Duodenal mucosa (tissue), 2 donors: ENCODE measurements around the gene FGR.

Experiments used
- H3K27ac ChIP-seq: one replicate; pipeline ENCODE4 v1.7.0; 2013; ENCODE audit warnings: low read depth, low read length
- H3K27me3 ChIP-seq, 2 donors: one replicate each; pipeline ENCODE4 v1.7.0; 2013; ENCODE audit warnings: low read length in 2 of 2, control low read depth in 1 of 2; ENCODE audit not compliant: insufficient read depth in 2 of 2, control insufficient read depth in 1 of 2
- H3K36me3 ChIP-seq, 2 donors: one replicate each; pipeline ENCODE4 v1.7.0; 2013; ENCODE audit warnings: low read length in 2 of 2, control low read depth in 1 of 2; ENCODE audit not compliant: insufficient read depth in 2 of 2, control insufficient read depth in 1 of 2
- H3K4me1 ChIP-seq, 2 donors: one replicate each; pipeline ENCODE4 v1.7.0; 2013; ENCODE audit warnings: low read length in 2 of 2, control low read depth in 1 of 2; ENCODE audit not compliant: insufficient read depth in 2 of 2, control insufficient read depth in 1 of 2
- H3K4me3 ChIP-seq, 2 donors: one replicate each; pipeline ENCODE4 v1.7.0; 2013; ENCODE audit warnings: low read length in 2 of 2, low read depth in 1 of 2
- H3K9ac ChIP-seq, 2 donors: one replicate each; pipeline ENCODE4 v1.7.0; 2013; ENCODE audit warnings: low read length in 2 of 2, low read depth in 1 of 2
- H3K9me3 ChIP-seq, 2 donors: one replicate each; pipeline ENCODE4 v1.7.0; 2013; ENCODE audit warnings: low read length in 2 of 2, control low read depth in 1 of 2; ENCODE audit not compliant: control insufficient read depth in 1 of 2

The FGR gene

GRCh38 chr1:27606708-27607238 lies 28.2 kb downstream of the FGR start:
- H3K27ac ChIP-seq, result no peak overlapping the region
- no peak overlapping the region for H3K9ac ChIP-seq
- no peaks in the 10 kb centered on the region for H3K27me3 ChIP-seq
- H3K9me3 ChIP-seq, result no peaks in the 10 kb centered on the region
- H3K4me1 ChIP-seq, result peaks cover 18 to 27% of the 10 kb centered on the region in 2 donors
- no peak overlapping the region for H3K4me3 ChIP-seq
- no peaks in the 10 kb centered on the region for H3K36me3 ChIP-seq

- Histone ChIP-seq H3K4me3 (no peak overlapping the region), H3K9ac (no peak overlapping the region), H3K27ac (no peak overlapping the region), H3K36me3 (no peaks in the 10 kb centered on the region), H3K9me3 (no peaks in the 10 kb centered on the region), H3K4me1 (peaks cover 24 to 35% of the 10 kb centered on the region in 2 donors), H3K27me3 (no peaks in the 10 kb centered on the region)
These were observed 28.9 kb downstream of the FGR start for GRCh38 chr1:27605796-27606707.

- H3K4me1 ChIP-seq, result peaks cover 24 to 35% of the 10 kb centered on the region in 2 donors
- H3K27ac ChIP-seq, result no peak overlapping the region
- no peaks in the 10 kb centered on the region for H3K36me3 ChIP-seq
- H3K4me3 ChIP-seq, result no peak overlapping the region
- no peak overlapping the region for H3K9ac ChIP-seq
- no peaks in the 10 kb centered on the region for H3K27me3 ChIP-seq
- H3K9me3 ChIP-seq, result no peaks in the 10 kb centered on the region
These were observed 29.7 kb downstream of the FGR start for GRCh38 chr1:27605300-27605766.

GRCh38 chr1:27604579-27605299 lies 30.2 kb downstream of the FGR start:
- Histone ChIP-seq H3K27me3 (no peaks in the 10 kb centered on the region), H3K9ac (no peak overlapping the region), H3K27ac (no peak overlapping the region), H3K4me1 (peaks cover 26 to 35% of the 10 kb centered on the region in 2 donors), H3K4me3 (peak overlapping the region; percentile 26 to 40), H3K9me3 (no peaks in the 10 kb centered on the region), H3K36me3 (no peaks in the 10 kb centered on the region)

- no peaks in the 10 kb centered on the region for H3K36me3 ChIP-seq
- peak within 1 kb of the TSS; percentile 81 to 90 for H3K4me3 ChIP-seq
- H3K27me3 ChIP-seq, result no peaks in the 10 kb centered on the region
- H3K9me3 ChIP-seq, result no peaks in the 10 kb centered on the region
- H3K9ac ChIP-seq, result peak within 1 kb of the TSS; percentile 53 to 82
- H3K4me1 ChIP-seq, result peaks cover 34 to 37% of the 10 kb centered on the region in 2 donors
- peak within 1 kb of the TSS; percentile 79 for H3K27ac ChIP-seq
These were observed 31.1 kb downstream of the FGR start, which contains the start of gene AHDC1 for GRCh38 chr1:27603681-27604578. TSS of gene AHDC1 (minus strand) at chr1:27604144. CDS start at chr1:27552115, 52,029 bp downstream.

GRCh38 chr1:27603309-27603680 lies 31.7 kb downstream of the FGR start:
- Histone ChIP-seq H3K9ac (peak overlapping the region; percentile 53 to 82), H3K27me3 (no peaks in the 10 kb centered on the region), H3K4me3 (peak overlapping the region; percentile 81 to 90), H3K36me3 (no peaks in the 10 kb centered on the region), H3K9me3 (no peaks in the 10 kb centered on the region), H3K4me1 (peaks cover 40 to 41% of the 10 kb centered on the region in 2 donors), H3K27ac (no peak overlapping the region)

- peak overlapping the region; percentile 53 to 54 for H3K9ac ChIP-seq
- H3K4me3 ChIP-seq, result peak overlapping the region; percentile 81 to 90
- no peaks in the 10 kb centered on the region for H3K27me3 ChIP-seq
- H3K9me3 ChIP-seq, result no peaks in the 10 kb centered on the region
- no peaks in the 10 kb centered on the region for H3K36me3 ChIP-seq
- peak overlapping the region; percentile 59 for H3K27ac ChIP-seq
- H3K4me1 ChIP-seq, result peaks cover 42 to 44% of the 10 kb centered on the region in 2 donors
These were observed 32.3 kb downstream of the FGR start for GRCh38 chr1:27602462-27603308.

GRCh38 chr1:27601771-27602461 lies 33.1 kb downstream of the FGR start:
- H3K27me3 ChIP-seq, result no peaks in the 10 kb centered on the region
- peaks cover 36 to 37% of the 10 kb centered on the region in 2 donors for H3K4me1 ChIP-seq
- peak overlapping the region; percentile 59 for H3K27ac ChIP-seq
- H3K9ac ChIP-seq, result peak overlapping the region in 1 of 2 donors; percentile 32
- H3K4me3 ChIP-seq, result peak overlapping the region; percentile 55 to 62
- H3K36me3 ChIP-seq, result no peaks in the 10 kb centered on the region
- H3K9me3 ChIP-seq, result no peaks in the 10 kb centered on the region
